ENCODE results near the gene THSD4.

GRCh38 chr15:71678191-71678590, 562.9 kb downstream of the THSD4 start:
- TF ChIP-seq, protein P1, sequence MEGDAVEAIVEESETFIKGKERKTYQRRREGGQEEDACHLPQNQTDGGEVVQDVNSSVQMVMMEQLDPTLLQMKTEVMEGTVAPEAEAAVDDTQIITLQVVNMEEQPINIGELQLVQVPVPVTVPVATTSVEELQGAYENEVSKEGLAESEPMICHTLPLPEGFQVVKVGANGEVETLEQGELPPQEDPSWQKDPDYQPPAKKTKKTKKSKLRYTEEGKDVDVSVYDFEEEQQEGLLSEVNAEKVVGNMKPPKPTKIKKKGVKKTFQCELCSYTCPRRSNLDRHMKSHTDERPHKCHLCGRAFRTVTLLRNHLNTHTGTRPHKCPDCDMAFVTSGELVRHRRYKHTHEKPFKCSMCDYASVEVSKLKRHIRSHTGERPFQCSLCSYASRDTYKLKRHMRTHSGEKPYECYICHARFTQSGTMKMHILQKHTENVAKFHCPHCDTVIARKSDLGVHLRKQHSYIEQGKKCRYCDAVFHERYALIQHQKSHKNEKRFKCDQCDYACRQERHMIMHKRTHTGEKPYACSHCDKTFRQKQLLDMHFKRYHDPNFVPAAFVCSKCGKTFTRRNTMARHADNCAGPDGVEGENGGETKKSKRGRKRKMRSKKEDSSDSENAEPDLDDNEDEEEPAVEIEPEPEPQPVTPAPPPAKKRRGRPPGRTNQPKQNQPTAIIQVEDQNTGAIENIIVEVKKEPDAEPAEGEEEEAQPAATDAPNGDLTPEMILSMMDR (IDR thresholded peaks at IDR 0.05; ENCODE audit: low read depth, low read length), result no peak
- TF ChIP-seq EZH2phosphoT487 (IDR thresholded peaks at IDR 0.05; ENCODE audit: low read depth), result no peak

Measured in OCI-LY3 (cell line).